Measurements from ENCODE around the gene CASP7. TPM values are rescaled to one million over a fixed set of nuclear protein-coding genes. Genes with fewer than 3 reads are reported as not detected.

Gene CASP7
- total RNA-seq, 1 experiment from 2014 or later = 38.2 TPM

GRCh38 chr10:113718969-113719822 is 39.5 kb downstream of the CASP7 start:
- BruUV-seq (replicated peaks) = no TSS peak
- no peak for DNase-seq (ENCODE audit: low read depth, low spot score)
- in situ Hi-C loops (cut with HindIII; ENCODE audit: low pct_unique_long_range_greater_than_20kb, low sequenced_read_pairs) = no loop called here

GRCh38 chr10:113720386-113720785 is 40.7 kb downstream of the CASP7 start:
- ATAC-seq = no peak
- no peaks in the 10 kb centered on the region for H3K4me1 ChIP-seq (ENCODE audit: control insufficient read depth, insufficient read depth, low read length)
- in situ Hi-C loops (cut with HindIII; ENCODE audit: low pct_unique_long_range_greater_than_20kb, low sequenced_read_pairs) (no loop called here), intact Hi-C loops (cut with micrococcal nuclease; ENCODE audit: unreplicated experiment) (no loop called here)
- BruUV-seq (replicated peaks) = no TSS peak
- H3K27ac ChIP-seq (ENCODE audit: low read length) = no peak overlapping the region
- H3K4me3 ChIP-seq (ENCODE audit: low read depth in 2 of 2, low read length in 2 of 2) = no peak overlapping the region
- ChIA-PET POLR2A (no interaction called here), CTCF (no interaction called here)
- no peak for DNase-seq (ENCODE audit: low read depth, low spot score)
- no peaks in the 10 kb centered on the region for H3K27me3 ChIP-seq (ENCODE audit: control insufficient read depth, insufficient read depth, low read length)
- no peaks in the 10 kb centered on the region; the same call in 1 of the 2 replicates for H3K36me3 ChIP-seq (ENCODE audit: control insufficient read depth, insufficient read depth, low read length)
- TF ChIP-seq CTCF (IDR thresholded peaks at IDR 0.05) (no peak), SIN3A (IDR thresholded peaks at IDR 0.05; ENCODE audit: borderline replicate concordance, insufficient read depth, low read depth, low read length) (no peak), TCF7L2 (IDR thresholded peaks at IDR 0.05; ENCODE audit: low read depth, low read length) (no peak), REST (IDR thresholded peaks at IDR 0.05; ENCODE audit: insufficient read depth in 1 of 2, low read depth in 2 of 2, low read length in 1 of 2) (no peak), POLR2AphosphoS5 (IDR thresholded peaks at IDR 0.05; ENCODE audit: low read depth, low read length) (no peak)
- no peaks in the 10 kb centered on the region for H3K9me3 ChIP-seq (ENCODE audit: control insufficient read depth, insufficient read depth, low read depth, low read length)

More at GRCh38 chr10:113718969-113719822, 39.5 kb downstream of the CASP7 start:
- ChIA-PET CTCF (interaction anchor here (0.7 kb wide), 1 partner anchor 384 kb away, joined by 3 read pairs; no protein-coding TSS in a partner anchor), POLR2A (no interaction called here)
- TF ChIP-seq REST (IDR thresholded peaks at IDR 0.05; ENCODE audit: insufficient read depth in 1 of 2, low read depth in 2 of 2, low read length in 1 of 2) (no peak), TCF7L2 (IDR thresholded peaks at IDR 0.05; ENCODE audit: low read depth, low read length) (no peak), SIN3A (IDR thresholded peaks at IDR 0.05; ENCODE audit: borderline replicate concordance, insufficient read depth, low read depth, low read length) (no peak), CTCF (IDR thresholded peaks at IDR 0.05) (no peak), POLR2AphosphoS5 (IDR thresholded peaks at IDR 0.05; ENCODE audit: low read depth, low read length) (no peak)
- Histone ChIP-seq H3K36me3 (ENCODE audit: control insufficient read depth, insufficient read depth, low read length) (no peaks in the 10 kb centered on the region; the same call in 1 of the 2 replicates), H3K27ac (ENCODE audit: low read length) (no peak overlapping the region), H3K27me3 (ENCODE audit: control insufficient read depth, insufficient read depth, low read length) (no peaks in the 10 kb centered on the region), H3K4me3 (ENCODE audit: low read depth in 2 of 2, low read length in 2 of 2) (no peak overlapping the region), H3K9me3 (ENCODE audit: control insufficient read depth, insufficient read depth, low read depth, low read length) (no peaks in the 10 kb centered on the region), H3K4me1 (ENCODE audit: control insufficient read depth, insufficient read depth, low read length) (no peaks in the 10 kb centered on the region)
- intact Hi-C loops (cut with micrococcal nuclease; ENCODE audit: unreplicated experiment) = no loop called here
- no peak for ATAC-seq

Measured in Panc1 (cell line).